Measurements from ENCODE around the gene NPY1R.

The NPY1R gene

DNA sequence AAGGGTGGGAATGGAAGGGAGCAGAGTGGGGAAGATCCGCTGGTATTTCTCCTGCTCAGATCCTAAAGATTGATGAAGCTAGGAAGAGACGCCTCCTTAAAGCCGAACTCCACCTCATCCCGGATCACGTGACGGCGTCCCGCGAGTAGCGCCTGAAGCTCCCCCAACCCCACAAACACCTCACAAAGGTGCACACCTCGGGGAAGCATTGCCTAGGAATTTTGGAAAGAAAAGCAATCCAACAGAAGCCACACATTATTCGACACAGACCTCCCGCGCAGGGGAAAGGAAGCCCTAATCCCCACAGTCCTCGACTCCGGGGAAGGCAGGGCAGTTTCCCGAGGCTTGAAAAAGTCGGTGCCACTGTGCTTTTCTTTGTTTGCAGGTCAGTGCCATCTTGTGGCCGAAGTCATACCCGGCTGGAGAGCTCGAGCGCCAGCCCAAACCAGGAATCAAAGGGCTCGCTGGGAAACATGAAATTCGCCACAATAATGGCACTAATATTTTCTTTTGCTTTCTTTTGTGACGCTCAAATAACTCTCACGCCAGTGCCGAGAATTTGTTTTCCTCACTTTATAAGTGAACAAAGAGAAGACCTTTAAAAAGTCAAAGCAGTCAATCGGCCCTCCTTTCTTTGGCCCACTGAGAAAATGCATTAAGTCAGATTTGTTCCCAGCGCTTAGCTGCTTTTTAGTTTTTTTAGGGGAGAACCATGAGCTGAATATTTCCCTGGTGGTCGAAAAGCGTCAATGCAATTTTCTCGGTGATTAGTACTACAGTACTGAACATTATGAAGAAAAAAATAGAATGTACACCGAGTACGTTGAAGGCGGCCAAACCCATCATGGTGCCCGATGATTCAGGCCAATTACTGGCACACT is at the start of gene NPY1R:
NPY1R (minus strand) TSS at position 71 of the 881 bp plus-strand sequence. CDS start 6,042 bp downstream, outside the sequence.
- DNase-seq (ENCODE audit: low spot score), result no peak

DNA sequence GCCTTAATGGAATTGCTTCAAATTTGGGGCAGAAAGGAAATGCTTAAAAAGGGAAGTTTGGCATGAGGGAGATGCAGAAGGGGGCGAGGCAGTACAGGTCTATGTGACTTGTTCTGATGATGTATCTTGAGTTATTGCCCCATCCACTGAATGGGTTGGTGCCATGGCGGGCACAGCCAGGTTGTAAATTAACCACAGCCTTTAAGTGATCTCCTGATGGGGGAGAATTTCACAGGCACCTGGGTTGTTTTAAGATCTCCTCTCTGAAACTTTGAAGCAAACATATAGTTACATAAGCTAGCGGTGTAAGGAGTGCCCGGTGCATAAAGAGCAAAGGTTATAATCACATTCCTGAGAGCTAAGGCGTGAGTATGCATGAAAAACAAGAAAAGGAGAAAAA is 48.3 kb upstream of the NPY1R start:
- DNase-seq (ENCODE audit: low spot score), result no peak

GRCh38 chr4:163378661-163379060 is 46.3 kb upstream of the NPY1R start:
- no peak for DNase-seq (ENCODE audit: low spot score)

GRCh38 chr4:163372029-163372428 is 39.6 kb upstream of the NPY1R start:
- no peak for DNase-seq (ENCODE audit: low spot score)

DNA sequence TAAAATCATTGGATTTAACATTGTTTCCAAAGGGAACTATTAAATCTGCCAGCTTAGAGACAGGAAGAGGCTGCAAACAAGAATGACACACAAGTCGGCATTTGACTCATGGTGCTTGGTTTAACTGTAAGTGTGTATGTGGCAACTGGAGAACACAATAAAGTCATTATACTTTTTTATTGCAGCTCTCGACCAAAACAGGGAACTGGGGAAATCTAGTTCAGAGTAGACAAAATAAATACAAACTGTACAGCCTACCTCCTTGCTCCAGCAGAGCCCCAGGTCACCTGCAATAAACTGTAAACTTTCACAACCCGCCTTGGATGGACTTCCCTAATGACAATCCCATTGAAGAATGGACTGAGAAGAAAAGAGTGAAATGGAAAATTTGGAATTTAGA is 35.3 kb upstream of the NPY1R start:
- no peak for DNase-seq (ENCODE audit: low spot score)

GRCh38 chr4:163356104-163356503 is 23.7 kb upstream of the NPY1R start:
- DNase-seq (ENCODE audit: low spot score), result no peak

GRCh38 chr4:163353054-163353453 is 20.7 kb upstream of the NPY1R start:
- no peak for DNase-seq (ENCODE audit: low spot score)

DNA sequence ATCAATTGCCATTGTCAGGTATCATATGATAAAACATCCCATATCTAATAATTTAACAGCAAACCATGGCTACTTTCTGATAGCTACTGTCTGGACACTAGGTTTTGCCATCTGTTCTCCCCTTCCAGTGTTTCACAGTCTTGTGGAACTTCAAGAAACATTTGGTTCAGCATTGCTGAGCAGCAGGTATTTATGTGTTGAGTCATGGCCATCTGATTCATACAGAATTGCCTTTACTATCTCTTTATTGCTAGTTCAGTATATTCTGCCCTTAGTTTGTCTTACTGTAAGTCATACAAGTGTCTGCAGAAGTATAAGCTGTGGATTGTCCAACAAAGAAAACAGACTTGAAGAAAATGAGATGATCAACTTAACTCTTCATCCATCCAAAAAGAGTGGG is 18.3 kb upstream of the NPY1R start:
- DNase-seq (ENCODE audit: low spot score), result no peak

DNA sequence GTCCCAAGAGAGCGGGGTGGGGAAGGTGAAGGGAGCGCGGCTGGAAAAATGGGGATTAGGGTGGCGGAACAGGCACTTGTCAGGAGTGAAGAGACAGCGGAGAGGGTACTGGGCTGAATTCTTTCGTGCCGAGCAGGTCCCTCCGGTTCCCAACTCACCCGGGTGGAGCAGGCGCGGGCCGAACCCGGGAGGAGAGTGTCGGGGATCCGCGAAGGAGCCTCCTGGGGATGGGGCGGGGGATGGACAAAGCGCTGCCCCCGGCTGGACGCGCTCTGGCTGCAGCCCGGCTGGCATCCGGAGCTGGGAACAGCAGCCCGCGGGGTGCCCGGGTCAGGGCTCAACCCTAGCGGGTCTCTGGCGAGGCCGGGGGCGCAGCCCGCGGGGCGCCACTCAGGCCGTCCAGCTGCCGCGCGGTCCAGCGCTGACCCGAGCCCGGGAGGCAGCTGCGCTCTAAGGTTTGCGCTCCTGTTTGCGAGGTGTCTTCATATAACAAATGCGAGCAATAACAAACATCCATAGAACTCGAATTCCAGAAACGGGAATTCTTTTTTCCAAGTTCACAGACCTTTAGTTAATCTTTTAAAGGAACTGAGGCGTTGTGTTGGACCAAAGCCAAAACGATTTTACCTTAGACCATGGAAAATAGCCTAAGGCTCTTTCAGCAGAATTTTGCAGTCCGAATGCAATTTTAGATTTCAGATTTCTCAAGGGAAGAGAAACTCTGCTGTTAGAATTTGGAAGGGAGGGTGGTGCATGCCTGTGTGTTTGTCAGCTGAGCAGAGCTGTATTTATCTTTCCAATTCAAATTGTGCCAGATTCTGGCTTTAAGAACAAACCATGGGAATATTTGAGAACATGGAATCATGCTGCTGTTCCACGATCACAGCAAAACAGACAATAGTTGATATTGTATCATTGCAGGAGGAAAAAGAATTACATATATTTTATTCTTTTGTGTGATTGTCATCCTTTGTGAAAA is 12.0 kb upstream of the NPY1R start:
- DNase-seq (ENCODE audit: low spot score), result no peak

DNA sequence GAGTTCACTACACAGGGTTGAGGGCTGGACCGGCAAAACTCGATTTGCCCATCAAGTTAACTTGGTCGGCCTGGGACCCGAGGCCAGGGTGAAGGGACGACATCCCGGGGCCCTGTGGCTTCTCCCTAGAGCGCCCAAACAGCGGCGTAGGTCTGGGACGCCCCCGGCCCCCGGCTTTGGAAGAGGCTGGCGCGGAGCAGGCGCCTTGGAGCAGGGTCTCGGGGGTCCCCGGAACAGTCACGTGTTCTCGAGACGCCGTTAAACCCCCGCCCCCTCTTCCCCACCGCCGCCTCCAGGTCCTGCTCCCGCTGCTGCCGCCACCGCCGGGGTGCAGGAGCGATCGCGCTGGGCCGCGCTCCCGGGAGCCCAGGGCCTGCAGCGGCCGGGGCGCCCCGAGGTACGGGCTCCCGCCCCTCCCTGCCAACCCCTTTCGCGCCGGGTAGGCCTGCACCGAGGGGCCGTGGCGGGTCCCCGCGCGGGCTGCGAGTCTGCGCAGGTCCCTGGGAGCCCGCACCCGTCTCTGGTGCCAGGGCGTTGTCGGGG is 11.3 kb upstream of the NPY1R start, which contains the start of gene NPY5R:
NPY5R (plus strand) TSS at position 289 of the 543 bp plus-strand sequence. CDS start 6,382 bp downstream, outside the sequence.
- DNase-seq (ENCODE audit: low spot score), result no peak

- DNase-seq (ENCODE audit: low spot score), result no peak
These were observed 3.0 kb upstream of the NPY1R start for GRCh38 chr4:163335384-163335783.

GRCh38 chr4:163331629-163332376 is 593 bp downstream of the NPY1R start:
- DNase-seq (ENCODE audit: low spot score), result no peak

DNA sequence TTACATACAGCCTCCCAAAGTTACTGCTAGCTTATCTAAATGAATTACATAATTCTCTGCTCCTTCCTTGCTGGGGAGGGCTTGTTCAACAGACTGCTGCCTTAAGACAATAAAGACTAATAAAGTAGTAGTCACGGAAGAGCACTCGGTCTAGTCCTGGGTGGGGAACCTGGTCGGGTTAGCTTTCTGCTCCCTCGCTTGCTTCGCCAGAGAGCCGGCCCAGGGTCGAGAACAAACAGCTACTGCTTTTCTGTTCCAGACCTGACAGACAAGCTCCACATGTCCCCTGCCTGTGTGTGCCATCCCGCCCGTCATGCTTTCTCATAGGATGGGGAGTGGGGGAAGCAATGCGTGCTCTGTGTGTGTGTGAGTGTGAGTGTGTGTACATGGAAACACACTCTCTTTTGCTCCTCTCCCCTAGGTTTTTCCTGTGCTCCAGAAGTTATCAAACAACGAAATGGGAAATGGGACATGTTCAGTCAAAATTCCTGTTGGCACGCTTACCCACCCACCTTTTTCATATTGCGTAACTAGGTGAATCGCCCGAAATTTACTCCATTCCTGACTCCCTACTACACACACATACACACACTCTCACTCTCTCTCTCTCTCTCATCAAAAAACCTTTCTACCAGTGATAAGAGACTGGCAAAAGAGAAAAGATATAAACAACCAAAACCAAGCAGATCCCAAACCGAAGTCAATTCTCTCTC is 1.3 kb downstream of the NPY1R start:
- no peak for DNase-seq (ENCODE audit: low spot score)

- DNase-seq (ENCODE audit: low spot score), result no peak
These were observed 15.3 kb downstream of the NPY1R start for GRCh38 chr4:163317110-163317509.

- no peak for DNase-seq (ENCODE audit: low spot score)
These were observed 22.9 kb downstream of the NPY1R start for GRCh38 chr4:163309466-163309865.

GRCh38 chr4:163303069-163303468 is 29.3 kb downstream of the NPY1R start:
- no peak for DNase-seq (ENCODE audit: low spot score)

GRCh38 chr4:163300445-163300844 is 32.0 kb downstream of the NPY1R start:
- no peak for DNase-seq (ENCODE audit: low spot score)

GRCh38 chr4:163295138-163295537 is 37.3 kb downstream of the NPY1R start:
- DNase-seq (ENCODE audit: low spot score), result no peak

DNA sequence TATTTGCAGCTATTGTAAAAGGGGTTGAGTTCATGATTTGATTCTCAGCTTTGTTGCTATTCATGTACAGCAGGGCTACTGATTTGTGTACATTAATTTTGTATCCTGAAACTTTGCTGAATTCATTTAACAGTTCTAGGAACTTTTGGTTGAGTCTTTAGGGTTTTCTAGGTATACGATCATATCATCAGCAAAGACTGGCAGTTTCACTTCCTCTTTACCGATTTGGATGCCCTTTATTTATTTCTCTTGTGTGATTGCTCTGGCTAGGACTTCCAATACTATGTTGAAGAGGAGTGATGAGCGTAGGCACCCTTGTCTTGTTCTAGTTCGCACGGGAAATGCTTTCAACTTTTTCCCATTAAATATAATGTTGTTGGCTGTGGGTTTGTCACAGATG is 48.1 kb downstream of the NPY1R start:
- no peak for DNase-seq (ENCODE audit: low spot score)

DNA sequence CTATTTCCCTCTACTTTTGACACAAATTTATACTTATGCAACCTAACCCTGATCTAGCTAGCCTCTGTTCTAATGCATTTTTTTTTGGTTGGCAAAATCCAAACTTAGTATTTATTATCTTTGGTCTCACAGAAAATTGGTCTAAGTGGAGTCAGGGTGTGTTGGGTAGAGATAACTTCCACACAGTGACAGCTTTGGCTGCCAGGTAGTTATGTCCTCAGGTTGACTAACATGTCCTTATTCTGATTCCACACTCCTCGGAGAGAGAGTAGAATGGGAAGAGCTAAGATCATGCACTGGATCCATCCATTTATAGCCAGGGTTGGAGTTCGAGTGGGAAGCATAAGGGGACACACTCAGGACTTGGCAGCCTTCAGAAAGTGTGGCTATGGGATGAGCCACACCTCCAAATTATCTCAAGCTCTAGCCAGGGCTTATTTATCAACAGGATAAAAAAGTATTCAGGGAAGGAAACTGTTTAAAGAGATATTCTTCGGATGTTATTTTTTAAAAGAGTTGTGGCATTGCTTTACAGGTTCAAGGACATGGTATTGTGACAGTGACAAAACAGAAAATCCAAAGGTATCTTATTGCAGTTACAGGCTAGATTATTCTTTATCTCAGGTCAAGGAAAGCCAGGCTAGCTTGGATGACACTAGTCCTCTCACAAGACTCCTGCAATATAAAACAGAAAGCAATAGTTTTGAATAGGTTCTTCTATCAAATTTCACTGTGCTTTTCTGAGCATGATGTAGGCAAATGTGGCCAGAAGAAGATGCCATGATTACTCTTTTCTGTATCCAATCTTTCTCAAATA is 51.5 kb downstream of the NPY1R start:
- no peak for DNase-seq (ENCODE audit: low spot score)

Data from CD4-positive, alpha-beta T cell treated with Interleukin-2 at 100 ng/mL for 4 hours (primary cell).